ENCODE measurements around the gene SLC22A17. TPM values are rescaled to one million over a fixed set of nuclear protein-coding genes. Genes with fewer than 3 reads are reported as not detected.

The SLC22A17 gene
- total and polyA plus RNA-seq, 9 donors: 8.9 to 48.0 (median 34.3) TPM

- intact Hi-C loops (cut with DNase I): no loop called here
Measured at GRCh38 chr14:23399136-23399535, 46.4 kb upstream of the SLC22A17 start.

GRCh38 chr14:23398348-23398747 is 45.7 kb upstream of the SLC22A17 start:
- H3K9me3 ChIP-seq: no peaks in the 10 kb centered on the region
- 68 to 78% (median 72%) methylated on average over 4 of the region's 4 CpGs for WGBS, 3 donors
- H3K27ac ChIP-seq: no peak overlapping the region
- DNase-seq: no peak
- H3K27me3 ChIP-seq: no peaks in the 10 kb centered on the region
- no peaks in the 10 kb centered on the region for H3K36me3 ChIP-seq
- no peak overlapping the region for H3K4me3 ChIP-seq
- intact Hi-C loops (cut with DNase I): no loop called here
- TF ChIP-seq EP300 (IDR thresholded peaks at IDR 0.05) (no peak), CTCF (IDR thresholded peaks at IDR 0.05) (no peak), POLR2A (IDR thresholded peaks at IDR 0.05) (no peak)
- no peaks in the 10 kb centered on the region for H3K4me1 ChIP-seq (ENCODE audit: insufficient read depth)

More at GRCh38 chr14:23399136-23399535, 46.4 kb upstream of the SLC22A17 start:
- no peak for DNase-seq
- Histone ChIP-seq H3K4me1 (ENCODE audit: insufficient read depth) (no peaks in the 10 kb centered on the region), H3K36me3 (no peaks in the 10 kb centered on the region), H3K9me3 (no peaks in the 10 kb centered on the region), H3K27me3 (no peaks in the 10 kb centered on the region), H3K27ac (no peak overlapping the region), H3K4me3 (no peak overlapping the region)
- WGBS, 3 donors: 82 to 92% (median 83%) methylated on average over 3 of the region's 3 CpGs
- TF ChIP-seq EP300 (IDR thresholded peaks at IDR 0.05) (no peak), CTCF (IDR thresholded peaks at IDR 0.05) (no peak)

- TF ChIP-seq EP300 (IDR thresholded peaks at IDR 0.05) (no peak), POLR2A (IDR thresholded peaks at IDR 0.05) (no peak), CTCF (IDR thresholded peaks at IDR 0.05) (no peak)
- H3K27ac ChIP-seq: no peak overlapping the region
- no peak overlapping the region for H3K4me3 ChIP-seq
- no peaks in the 10 kb centered on the region for H3K36me3 ChIP-seq
- intact Hi-C loops (cut with DNase I): no loop called here
- H3K4me1 ChIP-seq (ENCODE audit: insufficient read depth): no peaks in the 10 kb centered on the region
- no peak for DNase-seq
- 92 to 95% (median 95%) methylated on average over 10 of the region's 10 CpGs for WGBS, 3 donors
- no peaks in the 10 kb centered on the region for H3K27me3 ChIP-seq
- no peaks in the 10 kb centered on the region for H3K9me3 ChIP-seq
Measured at GRCh38 chr14:23396781-23397407, 44.2 kb upstream of the SLC22A17 start.

GRCh38 chr14:23396126-23396525 is 43.4 kb upstream of the SLC22A17 start:
- no peak overlapping the region for H3K27ac ChIP-seq
- 89 to 92% (median 90%) methylated on average over 10 of the region's 10 CpGs for WGBS, 3 donors
- no peaks in the 10 kb centered on the region for H3K9me3 ChIP-seq
- intact Hi-C loops (cut with DNase I): no loop called here
- no peak for DNase-seq
- H3K27me3 ChIP-seq: no peaks in the 10 kb centered on the region
- no peaks in the 10 kb centered on the region for H3K36me3 ChIP-seq
- no peak for TF ChIP-seq POLR2A (IDR thresholded peaks at IDR 0.05)
- TF ChIP-seq CTCF (IDR thresholded peaks at IDR 0.05): no peak
- TF ChIP-seq EP300 (IDR thresholded peaks at IDR 0.05): no peak
- H3K4me3 ChIP-seq: no peak overlapping the region
- H3K4me1 ChIP-seq (ENCODE audit: insufficient read depth): no peaks in the 10 kb centered on the region

Measured in ovary (tissue), 9 donors.